ENCODE measurements around the gene TBL1XR1. TPM values are rescaled to one million over a fixed set of nuclear protein-coding genes. Genes with fewer than 3 reads are reported as not detected.

Gene TBL1XR1
- total RNA-seq, 4 donors from 2014 or later = 66.0 to 79.8 (median 72.4) TPM

DNA sequence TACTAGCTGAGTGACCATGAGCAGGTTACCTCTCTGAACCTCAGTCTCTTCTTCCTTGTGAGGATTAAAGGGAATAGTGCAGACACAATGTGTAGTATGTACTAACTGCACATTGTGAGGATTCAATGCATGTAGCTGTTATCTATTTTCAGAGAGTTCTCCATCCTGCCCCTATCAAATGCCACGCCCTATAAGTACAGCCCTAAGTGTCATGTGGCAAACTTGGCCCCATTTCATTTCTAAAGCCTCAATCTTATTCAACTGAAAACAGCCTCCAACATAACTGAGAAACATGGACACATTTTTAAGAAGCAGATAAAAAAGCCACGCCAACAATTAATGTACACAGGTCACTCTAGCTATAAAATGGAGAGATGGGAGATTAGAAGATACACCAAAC is 220.0 kb downstream of the TBL1XR1 start:
- H3K27me3 ChIP-seq = no peaks in the 10 kb centered on the region
- no peak for DNase-seq
- 92 to 95% methylated on average over 2 of the region's 2 CpGs for WGBS, 2 donors
- H3K9me3 ChIP-seq = peaks cover 0 to 2% (median 0%) of the 10 kb centered on the region in 3 donors
- intact Hi-C loops (cut with DNase I) = no loop called here
- no peaks in the 10 kb centered on the region for H3K36me3 ChIP-seq
- no peak overlapping the region for H3K4me3 ChIP-seq
- H3K4me1 ChIP-seq = no peaks in the 10 kb centered on the region
- TF ChIP-seq POLR2A (IDR thresholded peaks at IDR 0.05) = no peak
- TF ChIP-seq, protein P1, sequence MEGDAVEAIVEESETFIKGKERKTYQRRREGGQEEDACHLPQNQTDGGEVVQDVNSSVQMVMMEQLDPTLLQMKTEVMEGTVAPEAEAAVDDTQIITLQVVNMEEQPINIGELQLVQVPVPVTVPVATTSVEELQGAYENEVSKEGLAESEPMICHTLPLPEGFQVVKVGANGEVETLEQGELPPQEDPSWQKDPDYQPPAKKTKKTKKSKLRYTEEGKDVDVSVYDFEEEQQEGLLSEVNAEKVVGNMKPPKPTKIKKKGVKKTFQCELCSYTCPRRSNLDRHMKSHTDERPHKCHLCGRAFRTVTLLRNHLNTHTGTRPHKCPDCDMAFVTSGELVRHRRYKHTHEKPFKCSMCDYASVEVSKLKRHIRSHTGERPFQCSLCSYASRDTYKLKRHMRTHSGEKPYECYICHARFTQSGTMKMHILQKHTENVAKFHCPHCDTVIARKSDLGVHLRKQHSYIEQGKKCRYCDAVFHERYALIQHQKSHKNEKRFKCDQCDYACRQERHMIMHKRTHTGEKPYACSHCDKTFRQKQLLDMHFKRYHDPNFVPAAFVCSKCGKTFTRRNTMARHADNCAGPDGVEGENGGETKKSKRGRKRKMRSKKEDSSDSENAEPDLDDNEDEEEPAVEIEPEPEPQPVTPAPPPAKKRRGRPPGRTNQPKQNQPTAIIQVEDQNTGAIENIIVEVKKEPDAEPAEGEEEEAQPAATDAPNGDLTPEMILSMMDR (IDR thresholded peaks at IDR 0.05) = no peak
- H3K27ac ChIP-seq = no peak overlapping the region

DNA sequence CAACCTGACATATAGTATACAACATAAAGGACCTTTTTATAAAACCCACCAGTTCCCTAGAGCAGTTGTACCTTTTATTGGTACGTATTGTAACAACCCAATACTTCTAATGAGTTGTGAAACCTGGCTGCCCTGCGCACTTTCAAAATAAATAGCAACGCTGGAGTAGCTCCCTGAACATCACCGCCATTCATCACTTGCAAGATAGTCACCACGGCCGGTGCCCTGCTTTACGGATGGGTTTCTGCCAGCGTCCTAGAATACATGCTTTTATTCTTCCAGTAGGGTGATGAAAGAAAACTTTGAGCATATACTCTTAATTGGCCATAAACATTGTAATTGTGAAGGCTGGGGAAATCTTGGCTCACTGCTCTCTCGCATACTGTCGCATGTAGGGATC is 220.7 kb downstream of the TBL1XR1 start:
- no peak for DNase-seq
- whole genome bisulfite sequencing, 2 donors = 83 to 91% methylated on average over 10 of the region's 10 CpGs
- intact Hi-C loops (cut with DNase I) = no loop called here
- Histone ChIP-seq H3K4me3 (no peak overlapping the region), H3K27ac (no peak overlapping the region), H3K9me3 (no peaks in the 10 kb centered on the region), H3K36me3 (no peaks in the 10 kb centered on the region), H3K4me1 (no peaks in the 10 kb centered on the region), H3K27me3 (no peaks in the 10 kb centered on the region)
- TF ChIP-seq, protein P1 (IDR thresholded peaks at IDR 0.05) = no peak
- no peak for TF ChIP-seq POLR2A (IDR thresholded peaks at IDR 0.05)

DNA sequence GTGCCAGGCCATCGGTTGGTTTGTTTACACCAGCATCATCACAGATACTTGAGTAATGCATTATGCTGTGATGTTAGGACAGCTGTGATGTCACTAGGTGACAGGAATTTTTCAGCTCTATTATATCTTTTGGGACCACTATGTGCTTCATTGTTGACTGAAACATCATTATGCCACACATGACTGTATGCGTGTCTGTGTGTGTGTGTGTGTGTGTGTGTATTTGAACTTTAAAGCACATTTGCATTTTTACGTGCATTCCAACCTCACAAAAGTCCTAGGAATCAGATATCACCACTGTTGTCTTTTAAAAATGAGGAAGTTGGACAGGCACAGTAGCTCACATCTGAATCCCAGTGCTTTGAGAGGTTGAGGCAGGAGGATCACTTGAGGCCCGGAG is 223.0 kb downstream of the TBL1XR1 start:
- intact Hi-C loops (cut with DNase I) = no loop called here
- no peak for TF ChIP-seq POLR2A (IDR thresholded peaks at IDR 0.05)
- TF ChIP-seq, protein P1 (IDR thresholded peaks at IDR 0.05) = no peak
- no peaks in the 10 kb centered on the region for H3K27me3 ChIP-seq
- no peak for DNase-seq
- H3K36me3 ChIP-seq = no peaks in the 10 kb centered on the region
- 63 to 81% methylated on average over 4 of the region's 4 CpGs for WGBS, 2 donors
- no peaks in the 10 kb centered on the region for H3K4me1 ChIP-seq
- no peaks in the 10 kb centered on the region for H3K9me3 ChIP-seq
- H3K27ac ChIP-seq = no peak overlapping the region
- H3K4me3 ChIP-seq = no peak overlapping the region

DNA sequence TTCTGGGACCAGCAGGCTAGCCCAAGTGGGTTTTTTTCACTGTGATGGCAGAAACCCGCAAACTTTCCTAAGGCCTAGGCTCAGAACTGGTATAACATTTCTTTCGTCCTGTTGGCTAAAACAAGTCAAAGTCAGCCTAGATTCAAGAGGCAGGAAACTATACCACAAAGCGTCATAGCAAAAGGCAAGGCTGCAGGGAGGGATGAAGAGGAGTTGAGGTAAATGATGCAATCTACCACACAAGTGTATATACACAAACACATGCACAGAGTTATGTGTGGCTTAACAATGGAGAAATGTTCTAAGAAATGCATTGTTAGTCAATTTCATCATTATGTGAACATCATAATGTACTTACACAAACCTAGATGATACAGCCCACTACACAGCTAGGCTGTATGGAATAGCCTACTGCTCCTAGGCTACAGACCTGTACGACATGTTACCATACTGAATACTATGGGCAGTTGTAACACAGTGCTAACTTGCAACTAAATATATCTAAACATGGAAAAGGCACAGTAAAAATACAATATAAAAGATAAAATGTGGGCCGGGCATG is 225.6 kb downstream of the TBL1XR1 start:
- Histone ChIP-seq H3K4me3 (no peak overlapping the region), H3K9me3 (no peaks in the 10 kb centered on the region), H3K27me3 (no peaks in the 10 kb centered on the region), H3K4me1 (no peaks in the 10 kb centered on the region), H3K27ac (no peak overlapping the region), H3K36me3 (no peaks in the 10 kb centered on the region)
- 97 to 100% methylated on average over 3 to 5 of the region's 5 CpGs for WGBS, 2 donors
- DNase-seq = no peak
- intact Hi-C loops (cut with DNase I) = no loop called here
- TF ChIP-seq POLR2A (IDR thresholded peaks at IDR 0.05) = no peak
- TF ChIP-seq, protein P1 (IDR thresholded peaks at IDR 0.05) = no peak

DNA sequence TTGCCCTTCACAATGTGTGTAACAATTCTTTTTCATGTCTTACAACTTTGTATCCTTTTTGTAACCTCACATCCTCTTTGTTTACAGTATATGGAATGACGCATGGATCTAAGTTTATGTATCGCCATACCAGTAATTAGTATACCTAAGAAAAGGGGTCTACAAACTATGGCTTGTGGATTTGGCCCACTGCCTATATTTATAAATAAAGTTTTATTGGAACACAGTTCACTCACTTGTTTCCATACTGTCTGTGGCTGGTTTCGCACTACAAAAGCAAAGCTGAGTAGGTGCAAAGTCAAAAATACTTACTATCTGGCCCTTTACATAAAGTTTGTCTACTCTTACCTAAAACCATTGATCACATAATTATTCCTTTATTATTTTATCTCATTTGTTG is 226.5 kb downstream of the TBL1XR1 start:
- no peak for TF ChIP-seq POLR2A (IDR thresholded peaks at IDR 0.05)
- TF ChIP-seq, protein P1 (IDR thresholded peaks at IDR 0.05) = no peak
- DNase-seq = no peak
- Histone ChIP-seq H3K4me3 (no peak overlapping the region), H3K27ac (no peak overlapping the region), H3K36me3 (no peaks in the 10 kb centered on the region), H3K27me3 (no peaks in the 10 kb centered on the region), H3K4me1 (no peaks in the 10 kb centered on the region), H3K9me3 (no peaks in the 10 kb centered on the region)
- intact Hi-C loops (cut with DNase I) = no loop called here
- WGBS, 2 donors = 94 to 98% methylated on average over 3 of the region's 3 CpGs
